RWPE1 (cell line): ENCODE data around the gene ATG7.

Experiments
- CTCF ChIA-PET: fragments of 350-600 bp; sonication (Branson Sonifier 250); formaldehyde crosslinking; extraction: SDS; loops from one replicate; lab custom pipeline; 2021; lab: Yijun Ruan, JAX
- POLR2A ChIA-PET: fragments of 400-600 bp; formaldehyde crosslinking; extraction: SDS; loops from one replicate; lab custom pipeline; 2020; ENCODE audit warnings: antibody characterized with exemption; ENCODE audit not compliant: low non-redundant PET; lab: Yijun Ruan, JAX
- DNase-seq: peaks from one replicate; pipeline ENCODE4 v3.0.0; 2012; ENCODE audit warnings: low spot score
- H3K27ac ChIP-seq: fragments of 450-650 bp; 2 replicates; pipeline ENCODE4 v1.5.1; 2017
- CTCF ChIP-seq: fragments of 450-650 bp; conservative IDR thresholded peaks from 2 replicates; pipeline ENCODE4 v1.5.1; 2017; ENCODE audit warnings: low read depth, mild to moderate bottlenecking

ATG7 gene

GRCh38 chr3:11547498-11547897 lies 275.3 kb downstream of the ATG7 start:
- ChIA-PET POLR2A (no interaction called here), CTCF (no interaction called here)
- no peak for TF ChIP-seq CTCF
- no peak for DNase-seq
- H3K27ac ChIP-seq, result no peak overlapping the region

- peak overlapping the region; percentile 56 for H3K27ac ChIP-seq
- no peak for DNase-seq
- TF ChIP-seq CTCF, result no peak
- CTCF ChIA-PET, result interaction anchor here (0.7 kb wide), 2 partner anchors 20 to 257 kb away, joined by 3 read pairs; no protein-coding TSS in a partner anchor
- POLR2A ChIA-PET, result no interaction called here
Measured at GRCh38 chr3:11548721-11549131, 276.5 kb downstream of the ATG7 start.

GRCh38 chr3:11549580-11550140 lies 277.5 kb downstream of the ATG7 start:
- DNase-seq, result no peak
- TF ChIP-seq CTCF, result no peak
- ChIA-PET CTCF (no interaction called here), POLR2A (no interaction called here)
- H3K27ac ChIP-seq, result peak overlapping the region; percentile 42

- ChIA-PET CTCF (no interaction called here), POLR2A (no interaction called here)
- H3K27ac ChIP-seq, result 0 out of 2 replicates have a peak overlapping the region, but pooled peaks have one; percentile 17
- TF ChIP-seq CTCF, result no peak
- DNase-seq, result no peak
Measured at GRCh38 chr3:11551036-11551435, 278.8 kb downstream of the ATG7 start.

GRCh38 chr3:11552289-11553264 lies 280.4 kb downstream of the ATG7 start:
- POLR2A ChIA-PET, result interaction anchor here (0.7 kb wide), 1 partner anchor 16 kb away, joined by 3 read pairs; no protein-coding TSS in a partner anchor
- DNase-seq, result no peak
- H3K27ac ChIP-seq, result peak overlapping the region; percentile 52
- CTCF ChIA-PET, result no interaction called here
- TF ChIP-seq CTCF, result no peak

GRCh38 chr3:11553436-11554235 lies 281.4 kb downstream of the ATG7 start:
- CTCF ChIA-PET, result no interaction called here
- peak overlapping the region; percentile 52 for H3K27ac ChIP-seq
- POLR2A ChIA-PET, result no interaction called here
- TF ChIP-seq CTCF, result no peak
- DNase-seq, result no peak
